HS-27A (cell line): ENCODE data around the gene B4GALNT4.
A peak's percentile ranks its signal among the peaks of the same experiment; 100 is the strongest.
"Not testable (repeated sequence)": the region's sequence is repeated elsewhere in the genome, so short reads cannot be mapped to it uniquely, and the experiment has no call there.

Experiments used
- DNase-seq: peaks from one replicate; pipeline ENCODE4 v3.0.0-alpha.2; 2012; ENCODE audit warnings: low read depth, missing footprints

Gene B4GALNT4

GRCh38 chr11:335779-336658 lies 33.3 kb upstream of the B4GALNT4 start:
- no peak for DNase-seq

- DNase-seq: no peak
These were observed 32.6 kb upstream of the B4GALNT4 start for GRCh38 chr11:336659-337198.

GRCh38 chr11:337711-338110 lies 31.6 kb upstream of the B4GALNT4 start:
- DNase-seq: no peak

- no peak for DNase-seq
These were observed 29.3 kb upstream of the B4GALNT4 start for GRCh38 chr11:339963-340362.

GRCh38 chr11:340539-341512 lies 28.5 kb upstream of the B4GALNT4 start:
- no peak for DNase-seq

- DNase-seq: no peak
These were observed 27.0 kb upstream of the B4GALNT4 start for GRCh38 chr11:342328-342727.

GRCh38 chr11:344836-345578 lies 24.3 kb upstream of the B4GALNT4 start:
- DNase-seq: no peak

- DNase-seq: no peak
These were observed 22.8 kb upstream of the B4GALNT4 start for GRCh38 chr11:346529-346928.

- not testable (repeated sequence) for DNase-seq
These were observed 19.9 kb upstream of the B4GALNT4 start for GRCh38 chr11:349270-349954.

- not testable (repeated sequence) for DNase-seq
These were observed 19.1 kb upstream of the B4GALNT4 start for GRCh38 chr11:350033-350722.

GRCh38 chr11:350723-351255 lies 18.5 kb upstream of the B4GALNT4 start:
- DNase-seq: no peak

GRCh38 chr11:351411-351810 lies 17.9 kb upstream of the B4GALNT4 start:
- no peak for DNase-seq

- no peak for DNase-seq
These were observed 16.8 kb upstream of the B4GALNT4 start for GRCh38 chr11:352456-353031.

GRCh38 chr11:353179-353873 lies 16.0 kb upstream of the B4GALNT4 start:
- no peak for DNase-seq

- peak; percentile 81 for DNase-seq
These were observed 13.5 kb upstream of the B4GALNT4 start for GRCh38 chr11:355581-356458.

- no peak for DNase-seq
These were observed 12.7 kb upstream of the B4GALNT4 start for GRCh38 chr11:356610-357009.

- DNase-seq: no peak
These were observed 11.7 kb upstream of the B4GALNT4 start for GRCh38 chr11:357582-357981.

- no peak for DNase-seq
These were observed 11.0 kb upstream of the B4GALNT4 start for GRCh38 chr11:358129-358800.
